ENCODE measurements around the gene GET3. TPM values are rescaled to one million over a fixed set of nuclear protein-coding genes. Genes with fewer than 3 reads are reported as not detected.
A peak's percentile ranks its signal among the peaks of the same experiment; 100 is the strongest.

The GET3 gene
- polyA plus RNA-seq, 1 of the 3 experiments (the other 2 are of a cell fraction) = 264 TPM

GRCh38 chr19:12791345-12792050 lies 54.2 kb downstream of the GET3 start, which contains the start of gene JUNB (continued):
- no peak for TF ChIP-seq MEF2A (IDR thresholded peaks at IDR 0.05; ENCODE audit: borderline replicate concordance, low read depth)

DNA sequence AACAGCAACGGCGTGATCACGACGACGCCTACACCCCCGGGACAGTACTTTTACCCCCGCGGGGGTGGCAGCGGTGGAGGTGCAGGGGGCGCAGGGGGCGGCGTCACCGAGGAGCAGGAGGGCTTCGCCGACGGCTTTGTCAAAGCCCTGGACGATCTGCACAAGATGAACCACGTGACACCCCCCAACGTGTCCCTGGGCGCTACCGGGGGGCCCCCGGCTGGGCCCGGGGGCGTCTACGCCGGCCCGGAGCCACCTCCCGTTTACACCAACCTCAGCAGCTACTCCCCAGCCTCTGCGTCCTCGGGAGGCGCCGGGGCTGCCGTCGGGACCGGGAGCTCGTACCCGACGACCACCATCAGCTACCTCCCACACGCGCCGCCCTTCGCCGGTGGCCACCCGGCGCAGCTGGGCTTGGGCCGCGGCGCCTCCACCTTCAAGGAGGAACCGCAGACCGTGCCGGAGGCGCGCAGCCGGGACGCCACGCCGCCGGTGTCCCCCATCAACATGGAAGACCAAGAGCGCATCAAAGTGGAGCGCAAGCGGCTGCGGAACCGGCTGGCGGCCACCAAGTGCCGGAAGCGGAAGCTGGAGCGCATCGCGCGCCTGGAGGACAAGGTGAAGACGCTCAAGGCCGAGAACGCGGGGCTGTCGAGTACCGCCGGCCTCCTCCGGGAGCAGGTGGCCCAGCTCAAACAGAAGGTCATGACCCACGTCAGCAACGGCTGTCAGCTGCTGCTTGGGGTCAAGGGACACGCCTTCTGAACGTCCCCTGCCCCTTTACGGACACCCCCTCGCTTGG lies 55.0 kb downstream of the GET3 start:
- Histone ChIP-seq H3K27me3 (ENCODE audit: insufficient read depth) (no peaks in the 10 kb centered on the region), H3K4me3 (ENCODE audit: low read depth in 2 of 2, low read length in 1 of 2) (peak overlapping the region; percentile 80 to 88), H3K9me3 (no peaks in the 10 kb centered on the region), H3K36me3 (replicated peaks in 1 of 2; ENCODE audit: control insufficient read depth in 1 of 2, insufficient read depth in 2 of 2, low read length in 1 of 2) (peaks cover 0 to 6% of the 10 kb centered on the region in 2 experiments), H3K9ac (peak overlapping the region; percentile 95), H2AFZ (ENCODE audit: low read depth) (no peak overlapping the region), H4K20me1 (ENCODE audit: insufficient read depth) (peaks cover 17% of the 10 kb centered on the region), H3F3A (replicated peaks; ENCODE audit: insufficient read depth) (peaks cover 43% of the 10 kb centered on the region), H3K79me2 (ENCODE audit: insufficient read depth) (peaks cover 20% of the 10 kb centered on the region), H3K9me2 (no peaks in the 10 kb centered on the region), H3K27ac (ENCODE audit: low read depth in 2 of 2, low read length in 1 of 2) (peak overlapping the region; percentile 86 to 90), H3K4me1 (ENCODE audit: control insufficient read depth in 1 of 2, insufficient read depth in 2 of 2, low read depth in 1 of 2, low read length in 1 of 2) (peaks cover 30 to 38% of the 10 kb centered on the region in 2 experiments), H3K4me2 (peak overlapping the region; percentile 88)
- 2% methylated on average over 8 of the region's 84 CpGs for WGBS (ENCODE audit: low lambda C conversion rate)
- CTCF ChIA-PET = interaction anchor here (0.7 to 17.1 kb wide), 10 partner anchors 10 to 173 kb away, joined by 3 to 447 read pairs (median 5); partner anchors contain the start of genes HOOK2, PRDX2, RNASEH2A and THSD8
- DNase-seq = peak; percentile 41
- POLR2A ChIA-PET = interaction anchor here (0.7 to 4.4 kb wide), 21 partner anchors 8 to 371 kb away, joined by 3 to 88 read pairs (median 3); partner anchors contain the start of genes GCDH, GET3, PRDX2 and THSD8
- TF ChIP-seq TAF1 (IDR thresholded peaks at IDR 0.05; ENCODE audit: borderline replicate concordance, low read depth, low read length) (peak; percentile 12; the same call in 1 of the 2 replicates), ELF1 (IDR thresholded peaks at IDR 0.05) (peak; percentile 60), GABPA (IDR thresholded peaks at IDR 0.05; ENCODE audit: low read depth) (peak; percentile 74), SIN3A (IDR thresholded peaks at IDR 0.05; ENCODE audit: borderline replicate concordance, low read depth, low read length) (no peak), PBX3 (IDR thresholded peaks at IDR 0.05) (no peak), CHD2 (IDR thresholded peaks at IDR 0.05; ENCODE audit: low read length, partially characterized antibody) (peak; percentile 23), RAD21 (IDR thresholded peaks at IDR 0.05; ENCODE audit: low read length) (no peak), ZBTB33 (IDR thresholded peaks at IDR 0.05; ENCODE audit: borderline replicate concordance, low read depth) (no peak), MXI1 (IDR thresholded peaks at IDR 0.05; ENCODE audit: low read depth, low read length) (peak; percentile 27; the same call in 1 of the 2 replicates), FOXM1 (IDR thresholded peaks at IDR 0.05; ENCODE audit: low read depth) (no peak)
- TF ChIP-seq, protein P1, sequence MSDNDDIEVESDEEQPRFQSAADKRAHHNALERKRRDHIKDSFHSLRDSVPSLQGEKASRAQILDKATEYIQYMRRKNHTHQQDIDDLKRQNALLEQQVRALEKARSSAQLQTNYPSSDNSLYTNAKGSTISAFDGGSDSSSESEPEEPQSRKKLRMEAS (IDR thresholded peaks at IDR 0.05; ENCODE audit: low read depth) = peak; percentile 43
- TF ChIP-seq, protein P2, sequence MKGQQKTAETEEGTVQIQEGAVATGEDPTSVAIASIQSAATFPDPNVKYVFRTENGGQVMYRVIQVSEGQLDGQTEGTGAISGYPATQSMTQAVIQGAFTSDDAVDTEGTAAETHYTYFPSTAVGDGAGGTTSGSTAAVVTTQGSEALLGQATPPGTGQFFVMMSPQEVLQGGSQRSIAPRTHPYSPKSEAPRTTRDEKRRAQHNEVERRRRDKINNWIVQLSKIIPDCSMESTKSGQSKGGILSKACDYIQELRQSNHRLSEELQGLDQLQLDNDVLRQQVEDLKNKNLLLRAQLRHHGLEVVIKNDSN (IDR thresholded peaks at IDR 0.05; ENCODE audit: borderline replicate concordance, low read depth) = 0 out of 2 replicates have a peak, but pooled peaks have one; percentile 60
